Measurements from ENCODE around the gene IGSF3. TPM values are rescaled to one million over a fixed set of nuclear protein-coding genes. Genes with fewer than 3 reads are reported as not detected.

IGSF3 gene
- total RNA-seq, 4 donors from 2014 or later = 0.25 to 1.2 (median 0.72) TPM

DNA sequence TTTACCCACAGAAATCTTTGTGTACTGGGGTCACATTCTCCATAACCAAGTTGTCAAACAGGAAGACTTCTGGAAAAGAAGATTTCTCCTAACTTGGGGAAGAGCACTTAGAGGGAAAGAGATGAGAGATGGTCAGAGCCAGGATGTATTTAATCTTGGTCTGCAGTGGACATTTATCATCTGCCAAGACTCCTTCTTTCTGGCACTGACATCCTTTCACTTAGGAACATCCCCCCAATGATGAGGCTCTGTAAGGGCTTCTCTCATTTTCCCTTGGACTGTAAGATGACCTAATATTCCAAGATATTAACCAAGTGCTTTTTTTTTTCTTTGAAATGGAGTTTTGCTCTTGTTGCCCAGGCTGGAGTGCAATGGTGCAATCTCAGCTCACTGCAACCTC is 39.3 kb upstream of the IGSF3 start:
- no peak for DNase-seq
- no peaks in the 10 kb centered on the region for H3K27me3 ChIP-seq
- no peak for ATAC-seq
- no peak for TF ChIP-seq POLR2A (IDR thresholded peaks at IDR 0.05)
- TF ChIP-seq, protein P1, sequence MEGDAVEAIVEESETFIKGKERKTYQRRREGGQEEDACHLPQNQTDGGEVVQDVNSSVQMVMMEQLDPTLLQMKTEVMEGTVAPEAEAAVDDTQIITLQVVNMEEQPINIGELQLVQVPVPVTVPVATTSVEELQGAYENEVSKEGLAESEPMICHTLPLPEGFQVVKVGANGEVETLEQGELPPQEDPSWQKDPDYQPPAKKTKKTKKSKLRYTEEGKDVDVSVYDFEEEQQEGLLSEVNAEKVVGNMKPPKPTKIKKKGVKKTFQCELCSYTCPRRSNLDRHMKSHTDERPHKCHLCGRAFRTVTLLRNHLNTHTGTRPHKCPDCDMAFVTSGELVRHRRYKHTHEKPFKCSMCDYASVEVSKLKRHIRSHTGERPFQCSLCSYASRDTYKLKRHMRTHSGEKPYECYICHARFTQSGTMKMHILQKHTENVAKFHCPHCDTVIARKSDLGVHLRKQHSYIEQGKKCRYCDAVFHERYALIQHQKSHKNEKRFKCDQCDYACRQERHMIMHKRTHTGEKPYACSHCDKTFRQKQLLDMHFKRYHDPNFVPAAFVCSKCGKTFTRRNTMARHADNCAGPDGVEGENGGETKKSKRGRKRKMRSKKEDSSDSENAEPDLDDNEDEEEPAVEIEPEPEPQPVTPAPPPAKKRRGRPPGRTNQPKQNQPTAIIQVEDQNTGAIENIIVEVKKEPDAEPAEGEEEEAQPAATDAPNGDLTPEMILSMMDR (IDR thresholded peaks at IDR 0.05 in 4 of 5, conservative IDR thresholded peaks at IDR 0.05 in 1 of 5) = no peak
- no peaks in the 10 kb centered on the region for H3K9me3 ChIP-seq
- no peak overlapping the region for H3K4me3 ChIP-seq
- intact Hi-C loops (cut with DNase I; ENCODE audit: low total_unique reads) (no loop called here), in situ Hi-C loops (cut with MboI; ENCODE audit: low sequenced_read_pairs in 4 of 4) (no loop called here)
- no peak overlapping the region for H3K27ac ChIP-seq
- H3K4me1 ChIP-seq = no peaks in the 10 kb centered on the region
- H3K36me3 ChIP-seq = no peaks in the 10 kb centered on the region

DNA sequence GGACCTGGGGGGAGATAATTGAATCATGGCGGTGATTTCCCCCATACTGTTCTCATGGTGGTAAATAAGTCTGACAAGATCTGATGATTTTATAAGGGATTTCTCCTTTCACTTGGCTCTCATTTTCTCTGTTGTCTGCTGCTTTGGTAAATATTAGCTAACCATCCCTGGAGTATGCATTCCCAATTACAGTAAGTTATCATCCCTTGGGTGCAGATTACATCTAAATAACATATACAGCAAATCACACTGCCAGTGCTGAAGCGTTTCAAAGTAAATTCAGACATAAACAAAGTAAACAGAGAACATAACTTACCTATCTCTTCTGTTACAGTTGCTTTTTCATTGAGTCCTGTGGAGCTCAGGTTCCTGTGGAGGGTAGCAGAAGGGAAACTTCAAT is 38.6 kb upstream of the IGSF3 start:
- Histone ChIP-seq H3K4me3 (no peak overlapping the region), H3K27me3 (no peaks in the 10 kb centered on the region), H3K36me3 (no peaks in the 10 kb centered on the region), H3K9me3 (no peaks in the 10 kb centered on the region), H3K4me1 (no peaks in the 10 kb centered on the region), H3K27ac (no peak overlapping the region)
- ATAC-seq (no peak), DNase-seq (no peak)
- in situ Hi-C loops (cut with MboI; ENCODE audit: low sequenced_read_pairs in 4 of 4) = no loop called here
- TF ChIP-seq POLR2A (IDR thresholded peaks at IDR 0.05) = no peak
- TF ChIP-seq, protein P1 (IDR thresholded peaks at IDR 0.05 in 4 of 5, conservative IDR thresholded peaks at IDR 0.05 in 1 of 5) = no peak
- intact Hi-C loops (cut with DNase I; ENCODE audit: low total_unique reads) = no loop called here

DNA sequence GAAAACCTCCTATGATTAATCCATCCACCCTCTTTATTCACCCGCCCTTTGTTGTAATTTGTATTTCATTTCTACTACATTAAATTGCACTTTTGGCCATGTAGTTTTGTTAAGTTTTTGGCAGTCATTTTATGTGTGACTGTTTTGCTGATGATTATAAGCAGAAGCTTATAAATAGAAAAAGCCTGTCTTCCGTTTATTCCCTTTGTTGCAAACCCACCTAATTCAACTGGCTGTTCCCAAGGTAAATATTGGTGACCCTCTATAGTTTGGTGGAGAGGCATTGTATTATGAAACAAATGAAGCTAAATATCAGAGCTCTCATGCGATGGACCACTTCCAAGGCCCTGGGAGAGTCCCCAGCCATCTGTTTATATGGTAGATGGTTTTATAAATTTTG is 36.7 kb upstream of the IGSF3 start:
- DNase-seq = no peak
- Histone ChIP-seq H3K4me1 (no peaks in the 10 kb centered on the region), H3K36me3 (no peaks in the 10 kb centered on the region), H3K9me3 (no peaks in the 10 kb centered on the region), H3K27ac (no peak overlapping the region), H3K4me3 (no peak overlapping the region), H3K27me3 (no peaks in the 10 kb centered on the region)
- intact Hi-C loops (cut with DNase I; ENCODE audit: low total_unique reads) = no loop called here
- no peak for ATAC-seq
- TF ChIP-seq, protein P1 (IDR thresholded peaks at IDR 0.05 in 4 of 5, conservative IDR thresholded peaks at IDR 0.05 in 1 of 5) = no peak
- no peak for TF ChIP-seq POLR2A (IDR thresholded peaks at IDR 0.05)
- in situ Hi-C loops (cut with MboI; ENCODE audit: low sequenced_read_pairs in 4 of 4) = no loop called here

GRCh38 chr1:116699605-116700004 is 32.1 kb upstream of the IGSF3 start:
- TF ChIP-seq, protein P1 (IDR thresholded peaks at IDR 0.05 in 4 of 5, conservative IDR thresholded peaks at IDR 0.05 in 1 of 5) = no peak
- TF ChIP-seq POLR2A (IDR thresholded peaks at IDR 0.05) = no peak
- no peak for DNase-seq
- no peak for ATAC-seq
- H3K27me3 ChIP-seq = no peaks in the 10 kb centered on the region
- intact Hi-C loops (cut with DNase I; ENCODE audit: low total_unique reads) = no loop called here
- no peaks in the 10 kb centered on the region for H3K9me3 ChIP-seq
- no peak overlapping the region for H3K27ac ChIP-seq
- in situ Hi-C loops (cut with MboI; ENCODE audit: low sequenced_read_pairs in 4 of 4) = no loop called here
- H3K36me3 ChIP-seq = no peaks in the 10 kb centered on the region
- no peaks in the 10 kb centered on the region for H3K4me1 ChIP-seq
- no peak overlapping the region for H3K4me3 ChIP-seq

GRCh38 chr1:116698244-116698595 is 30.7 kb upstream of the IGSF3 start:
- Histone ChIP-seq H3K4me3 (no peak overlapping the region), H3K27ac (no peak overlapping the region), H3K4me1 (no peaks in the 10 kb centered on the region), H3K36me3 (no peaks in the 10 kb centered on the region), H3K9me3 (no peaks in the 10 kb centered on the region), H3K27me3 (no peaks in the 10 kb centered on the region)
- no peak for TF ChIP-seq POLR2A (IDR thresholded peaks at IDR 0.05)
- TF ChIP-seq, protein P1 (IDR thresholded peaks at IDR 0.05 in 4 of 5, conservative IDR thresholded peaks at IDR 0.05 in 1 of 5) = no peak
- ATAC-seq (no peak), DNase-seq (no peak)
- in situ Hi-C loops (cut with MboI; ENCODE audit: low sequenced_read_pairs in 4 of 4) (no loop called here), intact Hi-C loops (cut with DNase I; ENCODE audit: low total_unique reads) (no loop called here)

All from gastrocnemius medialis (tissue), 4 donors.